A549 (cell line): Measurements from ENCODE around the gene ZNHIT2.

Source experiments
- CHD4 ChIP-seq: fragments of 200-600 bp; sonication (generic); IDR thresholded peaks from 2 replicates; pipeline ENCODE4 v1.6.1; 2016; ENCODE audit warnings: antibody characterized with exemption, mild to moderate bottlenecking, borderline replicate concordance
- HDAC2 ChIP-seq: fragments of 200-600 bp; sonication (generic); IDR thresholded peaks from 2 replicates; pipeline ENCODE4 v1.6.1; 2016
- HOXB5 ChIP-seq: fragments of 250-450 bp; sonication (Bioruptor Pico); IDR thresholded peaks from 2 replicates; pipeline ENCODE4 v1.5.0; 2020; ENCODE audit warnings: mild to moderate bottlenecking, moderate library complexity
- JUN ChIP-seq, 2 experiments: fragments of >200 bp; sonication (Bioruptor Twin); formaldehyde crosslinking; IDR thresholded peaks; 2 replicates in 1 of 2; 3 replicates in 1 of 2; pipeline ENCODE4 v1.6.1; 2016 to 2017
- KDM5A ChIP-seq: fragments of 200-600 bp; sonication (generic); IDR thresholded peaks from 2 replicates; pipeline ENCODE4 v1.6.1; 2016; ENCODE audit warnings: antibody characterized with exemption, mild to moderate bottlenecking
- MAZ ChIP-seq: fragments of 150-350 bp; IDR thresholded peaks from 2 replicates; pipeline ENCODE4 v1.6.1; 2014; ENCODE audit warnings: antibody characterized with exemption, low read depth, low read length, borderline replicate concordance
- POLR2A ChIP-seq: IDR thresholded peaks from 2 replicates; pipeline ENCODE4 v1.6.1; 2012; ENCODE audit warnings: mild to moderate bottlenecking, low read length
- RAD21 ChIP-seq, 2 experiments: fragments of >200 bp in 1 of 2; sonication (Bioruptor Twin) in 1 of 2; formaldehyde crosslinking in 1 of 2; IDR thresholded peaks in 1 of 2; conservative IDR thresholded peaks in 1 of 2; 2 replicates in 1 of 2; 3 replicates in 1 of 2; pipeline ENCODE4 v1.6.1; 2012 to 2018; ENCODE audit warnings: inconsistent platforms in 1 of 2
- SMC3 ChIP-seq: fragments of >200 bp; sonication (Bioruptor Twin); formaldehyde crosslinking; IDR thresholded peaks from 3 replicates; pipeline ENCODE4 v1.6.1; 2018; ENCODE audit warnings: inconsistent platforms
- TF ChIP-seq, protein P1 (sequence below): fragments of >200 bp; sonication (Bioruptor Twin); formaldehyde crosslinking; IDR thresholded peaks from 3 replicates; pipeline ENCODE4 v1.5.1; 2016

GRCh38 chr11:65157336-65157735 is 39.8 kb upstream of the ZNHIT2 start:
- TF ChIP-seq, protein P1, sequence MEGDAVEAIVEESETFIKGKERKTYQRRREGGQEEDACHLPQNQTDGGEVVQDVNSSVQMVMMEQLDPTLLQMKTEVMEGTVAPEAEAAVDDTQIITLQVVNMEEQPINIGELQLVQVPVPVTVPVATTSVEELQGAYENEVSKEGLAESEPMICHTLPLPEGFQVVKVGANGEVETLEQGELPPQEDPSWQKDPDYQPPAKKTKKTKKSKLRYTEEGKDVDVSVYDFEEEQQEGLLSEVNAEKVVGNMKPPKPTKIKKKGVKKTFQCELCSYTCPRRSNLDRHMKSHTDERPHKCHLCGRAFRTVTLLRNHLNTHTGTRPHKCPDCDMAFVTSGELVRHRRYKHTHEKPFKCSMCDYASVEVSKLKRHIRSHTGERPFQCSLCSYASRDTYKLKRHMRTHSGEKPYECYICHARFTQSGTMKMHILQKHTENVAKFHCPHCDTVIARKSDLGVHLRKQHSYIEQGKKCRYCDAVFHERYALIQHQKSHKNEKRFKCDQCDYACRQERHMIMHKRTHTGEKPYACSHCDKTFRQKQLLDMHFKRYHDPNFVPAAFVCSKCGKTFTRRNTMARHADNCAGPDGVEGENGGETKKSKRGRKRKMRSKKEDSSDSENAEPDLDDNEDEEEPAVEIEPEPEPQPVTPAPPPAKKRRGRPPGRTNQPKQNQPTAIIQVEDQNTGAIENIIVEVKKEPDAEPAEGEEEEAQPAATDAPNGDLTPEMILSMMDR: no peak
- TF ChIP-seq POLR2A (no peak), HOXB5 (no peak), JUN (IDR thresholded peaks at IDR 0.05) (no peak), HDAC2 (no peak), MAZ (no peak), SMC3 (no peak), RAD21 (conservative IDR thresholded peaks at IDR 0.05 in 1 of 2, IDR thresholded peaks at IDR 0.05 in 1 of 2) (no peak), KDM5A (no peak), CHD4 (no peak)
